ENCODE results near the gene NTRK1. TPM values are rescaled to one million over a fixed set of nuclear protein-coding genes. Genes with fewer than 3 reads are reported as not detected.

Gene NTRK1
- 0.10 TPM in 1 of 2 replicates, not detected in the other for total RNA-seq (2014; rRNA removed; shearing (Covaris generic))

DNA sequence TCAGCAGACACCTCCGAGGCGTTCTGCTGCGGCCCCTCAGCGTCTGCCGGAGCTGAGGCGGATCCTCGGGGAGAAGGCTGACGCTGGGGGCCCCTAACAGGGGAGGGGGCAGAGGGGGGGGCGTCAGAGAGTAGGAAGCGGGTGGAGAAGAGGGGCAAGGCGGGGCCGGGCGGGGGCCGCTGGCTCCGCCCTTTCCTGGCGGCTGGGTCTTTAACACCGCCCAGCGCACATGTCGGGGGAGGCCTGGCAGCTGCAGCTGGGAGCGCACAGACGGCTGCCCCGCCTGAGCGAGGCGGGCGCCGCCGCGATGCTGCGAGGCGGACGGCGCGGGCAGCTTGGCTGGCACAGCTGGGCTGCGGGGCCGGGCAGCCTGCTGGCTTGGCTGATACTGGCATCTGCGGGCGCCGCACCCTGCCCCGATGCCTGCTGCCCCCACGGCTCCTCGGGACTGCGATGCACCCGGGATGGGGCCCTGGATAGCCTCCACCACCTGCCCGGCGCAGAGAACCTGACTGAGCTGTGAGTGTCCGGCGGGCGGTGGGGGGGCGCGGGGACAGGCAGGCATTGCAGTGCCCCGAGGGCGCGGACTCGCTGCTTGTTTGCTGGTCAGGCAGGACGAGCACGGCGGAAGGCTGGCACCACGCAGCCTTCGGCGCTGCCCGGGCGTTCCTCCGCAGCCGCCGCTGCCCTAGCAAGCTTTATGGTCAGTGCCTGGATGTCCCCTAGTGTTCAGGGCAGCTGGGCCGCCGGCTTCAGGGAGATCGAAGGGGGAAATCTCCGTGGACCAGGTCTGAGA is at the start of gene NTRK1:
TSS of gene NTRK1 (plus strand) at position 238 of the 796 bp plus-strand sequence. CDS start at position 308, 70 bp downstream.
- no peak for DNase-seq (ENCODE audit: low spot score)

DNA sequence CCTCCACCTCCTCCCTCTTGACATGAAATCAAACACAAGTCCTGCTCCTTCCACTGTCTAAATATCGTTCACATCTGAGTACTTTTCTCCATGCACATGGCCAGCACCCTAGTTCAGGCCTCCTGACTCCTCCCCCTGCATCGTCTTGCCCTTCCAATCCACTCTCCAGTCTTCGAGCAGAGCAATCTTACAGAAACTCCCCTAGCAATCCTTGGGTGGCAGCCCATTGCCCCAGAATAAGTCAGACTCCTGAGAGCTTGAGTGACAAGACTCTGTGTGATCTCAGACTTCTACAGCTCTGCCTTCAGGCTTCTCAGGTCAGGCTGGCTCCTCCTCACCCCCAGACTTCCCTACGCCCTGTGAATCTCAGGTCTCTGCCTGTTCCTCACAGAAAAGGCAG is 49.5 kb upstream of the NTRK1 start:
- DNase-seq (ENCODE audit: low spot score), result no peak

DNA sequence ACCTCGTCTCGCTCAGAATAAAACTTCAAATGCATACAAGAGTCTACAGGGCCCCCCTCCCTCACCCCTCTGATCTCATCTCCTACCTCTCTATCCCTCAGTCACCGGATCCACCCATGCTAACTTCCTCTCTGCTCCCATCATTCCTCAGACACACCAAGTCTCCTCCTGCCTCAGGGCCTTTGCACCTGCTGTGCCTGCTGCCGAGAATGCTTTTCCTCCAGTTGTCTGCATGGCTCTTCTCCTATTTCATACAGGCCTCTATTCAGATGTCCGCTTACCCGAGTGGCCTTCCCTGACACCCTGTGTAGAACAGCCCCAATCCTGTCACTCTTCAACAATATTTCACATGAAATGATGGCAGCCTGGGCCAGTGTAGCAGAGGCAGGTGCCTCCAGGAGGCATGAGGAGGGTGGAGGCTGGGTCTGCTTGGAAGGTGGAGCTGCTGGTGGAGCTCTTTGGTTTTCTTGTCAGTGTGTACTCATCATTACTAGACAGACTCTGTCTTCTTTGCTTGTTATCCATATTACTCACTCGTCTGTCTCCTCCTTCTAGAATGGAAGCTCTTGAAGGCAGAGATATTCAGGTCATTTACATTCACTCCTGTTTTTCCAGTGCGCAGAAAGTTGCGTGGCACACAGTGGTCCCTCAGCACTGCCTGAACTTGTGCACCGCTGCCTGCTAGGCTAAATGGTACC is 48.2 kb upstream of the NTRK1 start:
- DNase-seq (ENCODE audit: low spot score), result no peak

- DNase-seq (ENCODE audit: low spot score), result no peak
Measured at GRCh38 chr1:156813298-156813697, 47.4 kb upstream of the NTRK1 start.

- DNase-seq (ENCODE audit: low spot score), result no peak
Measured at GRCh38 chr1:156813750-156814570, 46.7 kb upstream of the NTRK1 start.

- no peak for DNase-seq (ENCODE audit: low spot score)
Measured at GRCh38 chr1:156814571-156815260, 45.9 kb upstream of the NTRK1 start.

- DNase-seq (ENCODE audit: low spot score), result peak; percentile 52
Measured at GRCh38 chr1:156815307-156815826, 45.3 kb upstream of the NTRK1 start.

DNA sequence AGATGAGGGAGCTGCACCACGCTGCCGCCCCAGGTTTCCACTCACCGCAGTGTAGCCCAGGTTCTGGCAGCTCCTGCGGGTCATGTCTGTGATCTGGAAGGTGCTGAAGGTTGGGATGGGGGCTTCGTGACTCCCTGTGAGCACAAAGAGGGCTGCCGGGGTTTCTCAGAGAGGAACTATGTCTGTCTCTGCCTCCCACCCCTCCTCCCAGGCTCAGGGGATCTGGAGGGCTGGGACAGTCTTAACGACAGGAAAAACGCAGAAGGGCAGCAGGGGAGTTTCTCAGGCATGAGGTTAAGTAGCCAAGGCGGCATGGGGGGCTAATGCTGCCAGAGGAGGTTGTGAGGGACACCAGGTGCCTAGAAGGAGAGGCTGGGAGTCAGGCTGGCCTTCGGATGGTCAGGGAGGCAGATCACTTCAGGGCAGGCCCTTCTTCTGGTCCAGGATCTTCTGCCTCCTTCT is 44.7 kb upstream of the NTRK1 start:
- no peak for DNase-seq (ENCODE audit: low spot score)

GRCh38 chr1:156816561-156817328 is 43.9 kb upstream of the NTRK1 start, which contains the start of gene SH2D2A:
Gene SH2D2A (minus strand): TSS chr1:156816848. CDS start chr1:156816708, 140 bp downstream.
- DNase-seq (ENCODE audit: low spot score), result peak; percentile 88

DNA sequence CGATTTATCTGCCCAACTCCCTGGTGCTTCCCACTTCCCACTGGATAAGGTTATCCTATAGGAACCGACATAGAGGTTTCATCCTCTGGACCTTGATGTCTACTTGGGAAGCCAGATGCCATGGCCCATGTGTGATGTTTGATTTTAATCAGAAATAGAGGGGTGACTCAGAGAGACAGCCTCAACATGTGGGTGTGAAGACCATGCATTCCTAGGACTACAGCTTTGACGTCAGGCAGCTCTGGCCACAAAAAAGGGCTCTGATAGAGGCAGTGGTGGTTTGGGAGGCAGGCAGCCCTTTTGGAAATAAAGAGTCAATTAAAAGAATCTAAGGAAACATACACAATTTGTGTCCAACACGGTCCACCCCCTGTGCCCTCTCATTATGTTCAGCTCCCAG is 38.9 kb upstream of the NTRK1 start:
- no peak for DNase-seq (ENCODE audit: low spot score)

DNA sequence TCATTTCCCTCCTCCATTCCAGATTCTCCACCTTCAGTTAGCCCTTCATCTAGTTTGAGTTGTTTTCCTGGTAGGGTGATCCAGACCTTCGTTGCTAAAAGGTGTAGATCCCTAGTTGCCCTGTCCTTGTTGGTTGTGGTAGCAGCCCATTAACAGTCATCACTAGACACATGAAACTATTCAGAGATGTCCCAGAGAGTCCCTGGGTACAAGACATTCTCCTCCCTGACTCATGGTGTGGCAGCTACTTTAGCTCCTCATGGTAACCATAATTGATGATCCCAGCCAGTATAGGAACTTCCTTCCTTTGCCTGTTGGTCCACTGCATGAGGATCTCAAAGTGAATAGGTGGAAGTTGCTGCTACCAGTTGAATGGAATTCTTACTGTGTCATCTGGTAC is 38.0 kb upstream of the NTRK1 start:
- DNase-seq (ENCODE audit: low spot score), result no peak

DNA sequence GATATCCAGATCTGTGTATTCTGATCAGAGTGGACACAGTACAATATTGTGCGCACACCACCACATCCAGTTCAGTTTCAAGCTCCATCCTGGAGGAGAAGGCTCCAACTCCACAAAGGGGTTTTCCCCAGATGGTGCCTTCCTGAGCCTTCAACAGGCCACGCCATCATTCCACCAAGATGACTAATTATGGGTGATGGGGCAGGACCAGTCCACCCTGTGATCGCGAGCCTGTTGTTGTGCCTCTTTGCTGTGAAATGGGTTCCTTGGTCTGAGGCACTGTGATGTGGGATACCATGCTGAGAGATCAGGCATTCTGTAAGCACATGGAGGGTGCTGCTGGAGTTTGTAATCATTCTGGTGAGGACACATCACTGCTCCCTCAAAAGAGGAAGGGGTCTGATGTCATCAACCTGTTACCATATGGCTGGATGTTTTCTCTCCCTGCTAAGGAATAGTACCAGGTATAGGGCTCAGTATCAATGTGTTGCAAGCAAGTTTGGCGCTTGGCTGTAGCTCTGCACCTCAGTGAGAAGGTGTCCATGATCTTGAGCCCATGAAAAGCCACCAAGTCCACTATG is 37.4 kb upstream of the NTRK1 start:
- no peak for DNase-seq (ENCODE audit: low spot score)

DNA sequence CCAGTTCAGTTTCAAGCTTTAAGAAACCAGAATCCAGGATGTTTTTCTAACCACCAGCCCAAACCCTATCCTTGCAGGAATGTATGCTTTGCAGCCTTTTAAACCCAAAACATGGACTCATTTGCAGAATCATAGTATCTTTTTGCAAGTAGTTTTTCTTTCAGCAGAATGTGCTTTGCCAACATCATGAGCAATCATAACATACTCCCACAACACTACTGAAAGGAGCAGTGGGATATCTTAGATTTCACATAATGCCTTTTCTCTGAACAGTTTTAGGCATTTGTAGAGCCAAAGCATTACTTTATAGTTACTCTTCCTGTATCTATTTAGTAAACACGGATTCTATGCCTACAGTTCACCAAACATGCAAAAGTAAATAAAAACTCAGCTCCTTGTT is 34.0 kb upstream of the NTRK1 start:
- no peak for DNase-seq (ENCODE audit: low spot score)

- DNase-seq (ENCODE audit: low spot score), result no peak
Measured at GRCh38 chr1:156828400-156829124, 32.1 kb upstream of the NTRK1 start.

DNA sequence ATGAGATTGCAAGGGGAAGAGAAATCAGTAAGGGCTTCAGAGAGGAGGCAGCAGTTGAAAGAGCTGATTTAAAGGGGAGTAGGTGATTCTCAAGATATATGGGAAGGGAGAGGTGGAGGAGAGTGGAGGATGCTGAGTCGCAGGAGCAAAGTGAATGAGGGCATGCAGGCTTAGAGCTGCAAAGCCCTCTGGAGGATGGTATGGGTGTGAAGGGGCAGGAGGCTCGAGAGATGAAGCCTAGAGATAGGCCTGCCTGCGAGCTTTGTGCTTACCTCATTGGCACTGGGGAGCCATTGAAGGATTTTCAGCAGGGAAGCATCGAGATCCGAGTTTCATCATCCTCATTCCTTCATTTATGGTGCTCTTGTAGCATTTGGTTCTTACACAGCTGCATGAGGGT is 28.2 kb upstream of the NTRK1 start:
- no peak for DNase-seq (ENCODE audit: low spot score)

DNA sequence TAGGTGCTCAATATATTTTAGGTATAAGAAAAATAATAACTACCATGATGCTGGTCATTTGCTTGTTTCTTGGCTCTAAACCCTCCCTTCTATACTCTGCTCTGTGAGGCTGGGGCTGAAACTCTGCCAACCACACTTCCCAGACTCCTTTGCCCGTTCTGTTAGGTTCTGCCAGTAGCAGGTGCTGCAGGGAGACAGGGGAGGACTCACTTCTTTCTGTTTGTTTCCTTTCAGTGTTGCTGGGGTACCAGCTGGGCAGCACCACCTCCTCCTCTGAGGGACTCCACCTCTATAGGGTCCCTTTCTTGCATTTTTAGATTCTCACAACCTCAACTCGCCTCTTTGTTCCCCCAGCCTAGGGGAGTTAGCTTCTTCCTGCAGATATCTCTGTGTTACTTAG is 27.1 kb upstream of the NTRK1 start:
- no peak for DNase-seq (ENCODE audit: low spot score)

DNA sequence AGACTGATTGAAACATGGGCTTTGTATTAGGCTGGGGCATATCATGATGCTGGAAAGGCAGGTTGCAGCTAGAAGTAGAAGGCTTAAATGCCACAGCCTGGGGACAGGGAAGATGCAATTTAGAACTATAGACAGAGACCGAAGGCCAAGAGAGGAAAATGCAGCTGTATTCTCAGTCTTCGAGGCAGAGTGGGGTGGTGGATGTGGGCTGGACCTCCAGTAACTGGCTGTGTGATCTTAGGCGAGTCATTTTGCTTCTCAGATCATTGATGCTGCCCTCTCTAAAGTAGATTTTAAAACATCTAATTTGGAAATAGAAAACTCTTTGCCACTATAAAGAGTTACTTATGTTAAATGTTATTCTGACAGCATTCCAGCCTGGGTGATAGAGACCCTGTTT is 26.3 kb upstream of the NTRK1 start:
- DNase-seq (ENCODE audit: low spot score), result no peak

DNA sequence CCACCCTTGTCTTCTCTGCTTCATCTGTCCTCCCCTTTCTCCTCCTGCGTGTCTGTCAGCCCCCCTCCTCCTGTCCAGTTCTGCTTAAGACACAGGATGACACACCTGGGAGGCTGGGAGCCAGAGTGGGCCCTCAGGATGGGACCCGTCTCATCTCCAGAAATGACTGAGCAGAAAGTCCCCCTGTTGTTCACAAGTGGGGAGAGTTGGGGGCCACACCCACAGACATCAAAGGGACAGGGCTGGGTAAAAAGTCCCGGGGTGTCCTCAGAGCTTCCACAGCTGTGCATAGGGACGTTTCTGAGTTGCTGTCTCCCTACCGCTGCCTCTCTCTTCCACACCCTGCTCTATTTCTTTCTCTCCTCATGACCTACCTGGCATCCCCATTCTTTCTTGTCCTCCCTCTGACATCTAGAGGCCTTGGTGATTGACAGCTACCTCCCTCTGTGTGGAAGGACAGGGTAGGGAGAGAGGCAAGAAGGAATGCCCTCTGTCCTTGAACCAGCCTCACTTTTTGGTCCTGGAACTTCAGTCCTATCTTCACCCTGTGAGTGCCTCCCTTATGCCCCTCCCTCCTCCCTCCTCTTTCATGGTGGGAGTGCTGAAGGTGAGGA is 24.5 kb upstream of the NTRK1 start:
- no peak for DNase-seq (ENCODE audit: low spot score)

DNA sequence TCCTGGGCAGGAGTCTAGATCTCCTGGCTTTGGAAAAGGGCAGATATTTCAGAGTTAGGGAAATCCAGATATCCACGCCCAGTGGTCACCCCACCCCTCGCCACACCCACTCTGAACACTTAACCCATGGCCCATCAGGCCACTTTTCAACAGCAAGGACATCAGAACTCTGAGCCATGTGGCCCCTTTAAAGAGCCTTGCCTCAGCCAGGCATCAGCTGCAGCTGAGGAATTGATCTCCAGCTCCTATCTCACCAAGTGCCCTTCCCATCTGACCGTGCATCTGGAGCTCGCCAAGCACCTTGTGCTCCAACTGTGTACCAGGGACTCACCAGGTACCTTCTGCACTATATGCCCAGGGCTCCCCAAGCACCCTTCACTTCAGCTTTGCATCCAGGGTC is 23.8 kb upstream of the NTRK1 start:
- no peak for DNase-seq (ENCODE audit: low spot score)
